K562 (cell line): ENCODE data around the gene CEACAM8. TPM values are rescaled to one million over a fixed set of nuclear protein-coding genes. Genes with fewer than 3 reads are reported as not detected.

Source experiments
- ATAC-seq: fragments of 200-7000 bp; cut with Tn5 transposase; 3 replicates; pipeline ENCODE4 v1.9.1; 2020; ENCODE audit warnings: moderate library complexity
- BruUV-seq: library from RNA; stranded (reverse); fragments of 400-500 nt; replicated peaks from 2 replicates; lab custom pipeline; 2021; lab: Mats Ljungman, UMichigan
- CTCF ChIA-PET: fragments of 300-600 bp; formaldehyde crosslinking; extraction: SDS; loops from one replicate; lab custom pipeline; 2021; ENCODE audit warnings: low intra/inter-chr PET ratio; lab: Yijun Ruan, JAX
- POLR2A ChIA-PET: fragments of 300-600, 350-650 bp; sonication (Branson Sonifier 250); formaldehyde crosslinking; extraction: SDS; loops from one replicate; lab custom pipeline; 2021; ENCODE audit warnings: antibody characterized with exemption, inconsistent platforms; lab: Yijun Ruan, JAX
- DNase-seq, 4 experiments: peaks; one replicate each; pipeline versions ENCODE4 v3.0.0 to v3.0.0-alpha.2; 2011 to 2018; ENCODE audit warnings: low spot score in 3 of 4, mixed read lengths in 3 of 4; ENCODE audit errors: extremely low read depth in 1 of 4
- FAIRE-seq: peaks from 2 replicates; lab custom pipeline; 2011; peaks lifted over from hg19 to GRCh38; lab: Jason Lieb, UNC
- H2AFZ ChIP-seq: 2 replicates; pipeline ENCODE4 v1.6.0; 2011; ENCODE audit warnings: low read depth, low read length, control low read depth, inconsistent platforms
- H3K27ac ChIP-seq: fragments of 200-600 bp; 3 replicates; pipeline ENCODE4 v1.8.0; 2011; ENCODE audit warnings: low read depth, mild to moderate bottlenecking, control low read depth, inconsistent platforms, low read length, moderate library complexity, mixed read lengths; ENCODE audit errors: extremely low read depth
- H3K27me3 ChIP-seq, 2 experiments: fragments of 300-600 bp in 1 of 2; 2 replicates in 1 of 2; 3 replicates in 1 of 2; pipeline versions ENCODE4 v1.6.0 to v1.8.0; 2011; ENCODE audit warnings: inconsistent platforms in 2 of 2, low read length in 2 of 2, mild to moderate bottlenecking in 1 of 2, mixed read lengths in 1 of 2, moderate library complexity in 1 of 2; ENCODE audit not compliant: control insufficient read depth in 2 of 2, insufficient read depth in 2 of 2
- H3K36me3 ChIP-seq: fragments of 300-600 bp; 3 replicates; pipeline ENCODE4 v1.8.0; 2011; ENCODE audit warnings: mild to moderate bottlenecking, low read length, inconsistent platforms; ENCODE audit not compliant: control insufficient read depth, insufficient read depth
- H3K4me1 ChIP-seq, 2 experiments: fragments of 200-600 bp in 1 of 2; replicated peaks in 1 of 2; 2 replicates in 1 of 2; 3 replicates in 1 of 2; pipeline versions ENCODE4 v1.5.1 to v1.8.0; 2011; ENCODE audit warnings: inconsistent platforms in 2 of 2, low read length in 2 of 2, mild to moderate bottlenecking in 1 of 2, mixed read lengths in 1 of 2, moderate library complexity in 1 of 2; ENCODE audit not compliant: control insufficient read depth in 2 of 2, insufficient read depth in 2 of 2
- H3K4me2 ChIP-seq: 2 replicates; pipeline ENCODE4 v1.6.1; 2011; ENCODE audit warnings: low read length, control low read depth, inconsistent platforms, mixed read lengths; ENCODE audit not compliant: insufficient read depth
- H3K4me3 ChIP-seq: fragments of 200-600 bp; sonication (generic), shearing (Covaris generic); 2 replicates; pipeline ENCODE4 v1.5.1; 2016; ENCODE audit warnings: control low read depth, inconsistent platforms
- H3K79me2 ChIP-seq: fragments of 200-600 bp; 3 replicates; pipeline ENCODE4 v1.8.0; 2011; ENCODE audit warnings: low read length, inconsistent platforms; ENCODE audit not compliant: control insufficient read depth, insufficient read depth
- H3K9ac ChIP-seq, 2 experiments: 2 replicates each; pipeline versions ENCODE4 v1.6.0 to v1.6.1; 2011; ENCODE audit warnings: low read depth in 2 of 2, low read length in 2 of 2, control low read depth in 1 of 2, inconsistent platforms in 1 of 2, mild to moderate bottlenecking in 1 of 2, mixed read lengths in 1 of 2; ENCODE audit not compliant: insufficient read depth in 1 of 2
- H3K9me1 ChIP-seq: one replicate; pipeline ENCODE4 v1.6.0; 2011; ENCODE audit warnings: inconsistent platforms, mild to moderate bottlenecking, low read length, moderate library complexity; ENCODE audit not compliant: control insufficient read depth, insufficient read depth
- H3K9me3 ChIP-seq: replicated peaks from 2 replicates; pipeline ENCODE4 v1.5.1; 2011; ENCODE audit warnings: low read depth, low read length, inconsistent platforms; ENCODE audit not compliant: control insufficient read depth, insufficient read depth
- H4K20me1 ChIP-seq: replicated peaks from 2 replicates; pipeline ENCODE4 v1.6.1; 2011; ENCODE audit warnings: low read length, inconsistent platforms, mixed read lengths; ENCODE audit not compliant: control insufficient read depth, insufficient read depth
- C11orf30 ChIP-seq: fragments of 450-650 bp; IDR thresholded peaks from 2 replicates; pipeline ENCODE4 v1.6.1; 2016; ENCODE audit warnings: low read depth, mild to moderate bottlenecking
- CBFA2T2 ChIP-seq: fragments of 450-650 bp; conservative IDR thresholded peaks from 2 replicates; pipeline ENCODE4 v1.6.1; 2017; ENCODE audit warnings: mild to moderate bottlenecking
- HNRNPLL ChIP-seq: fragments of 200-400 bp; formaldehyde crosslinking; IDR thresholded peaks from 2 replicates; pipeline ENCODE4 v1.6.1; 2017; ENCODE audit warnings: low read length, low read depth, mild to moderate bottlenecking; ENCODE audit not compliant: poor library complexity, severe bottlenecking
- MCM7 ChIP-seq, 2 experiments: fragments of 450-650 bp; IDR thresholded peaks; 2 replicates each; pipeline ENCODE4 v1.6.1; 2016 to 2018
- MEIS2 ChIP-seq: fragments of 450-650 bp; IDR thresholded peaks from 2 replicates; pipeline ENCODE4 v1.6.1; 2014; ENCODE audit warnings: mild to moderate bottlenecking; ENCODE audit not compliant: partially characterized antibody
- MYC ChIP-seq, 2 experiments: fragments of 250-450 bp in 1 of 2; sonication (Bioruptor Pico) in 1 of 2; IDR thresholded peaks; 2 replicates each; pipeline versions ENCODE4 v1.5.1 to v1.6.1; 2012 to 2021; ENCODE audit warnings: low read depth in 2 of 2, borderline replicate concordance in 1 of 2, improper control_type of control experiment in 1 of 2, low read length in 1 of 2, mild to moderate bottlenecking in 1 of 2, moderate library complexity in 1 of 2
- TFAP4 ChIP-seq: sonication (generic); formaldehyde crosslinking; IDR thresholded peaks from 2 replicates; pipeline ENCODE4 v1.8.0; 2022; ENCODE audit warnings: missing genetic modification reagents, mild to moderate bottlenecking, moderate library complexity, borderline replicate concordance
- ZBTB49 ChIP-seq: sonication (generic); formaldehyde crosslinking; IDR thresholded peaks from 2 replicates; pipeline ENCODE4 v1.8.0; 2022; ENCODE audit warnings: missing genetic modification reagents, mild to moderate bottlenecking, borderline replicate concordance
- ZFPM2 ChIP-seq: fragments of 250-450 bp; sonication (Bioruptor Pico); IDR thresholded peaks from 2 replicates; pipeline ENCODE4 v1.5.1; 2022; ENCODE audit warnings: mild to moderate bottlenecking
- ZNF146 ChIP-seq: IDR thresholded peaks from one replicate; pipeline ENCODE4 v1.6.1; 2018; ENCODE audit warnings: missing compliant biosample characterization; ENCODE audit not compliant: unreplicated experiment
- WGBS: fragments of 100-300 bp; shearing (Covaris generic); methylation state at CpG from one replicate; pipeline ENCODE4 v1.1.6; 2016; ENCODE audit warnings: low coverage, mixed read lengths; ENCODE audit not compliant: insufficient coverage; ENCODE audit errors: missing lambda C conversion rate; 5-methylcytosine and 5-hydroxymethylcytosine counted together
- in situ Hi-C: fragments of 300-500 bp; cut with MboI; formaldehyde crosslinking; loops from 4 replicates; pipeline ENCODE4 v1.15.0; 2018; ENCODE audit warnings: inconsistent platforms, mixed read lengths
- intact Hi-C: fragments of 100-400 bp; cut with micrococcal nuclease; formaldehyde crosslinking; loops from 2 replicates; pipeline ENCODE4 v1.14.2; 2022
- polyA plus RNA-seq, 8 experiments: library from polyadenylated mRNA; depleted of rRNA in 4 of 8; stranded (reverse) in 5 of 8; unstranded in 3 of 8; fragments of >200 nt; fragmentation: Nextera tagmentation in 2 of 8; fragmentation: Illumina TruSeq in 1 of 8; extraction: Ambion mirVana in 2 of 8; extraction: Trizol in 1 of 8; gene quantifications; 2 replicates each; pipeline versions ENCODE4 v1.2.1 to v1.2.3, GENCODE V29; 2011 to 2014; ENCODE audit warnings: inconsistent platforms in 1 of 8, missing spikeins in 1 of 8
- total RNA-seq, 7 experiments: library from RNA; depleted of rRNA in 6 of 7; stranded (reverse); fragments of >200 nt in 6 of 7; fragmentation: Illumina TruSeq in 2 of 7; extraction: Trizol in 2 of 7; gene quantifications; 2 replicates each; pipeline versions ENCODE4 v1.2.1 to v1.2.3, GENCODE V29; 2011 to 2021; ENCODE audit warnings: low replicate concordance in 1 of 7

CEACAM8 gene
- total and polyA plus RNA-seq, 9 of the 15 experiments (the other 6 are each of a cell fraction or from before 2014, with no cell fraction given), result not detected

- POLR2A ChIA-PET, result no interaction called here
- no peak for FAIRE-seq
- no peaks in the 10 kb centered on the region for H3K9me3 ChIP-seq
- H3K4me1 ChIP-seq, result no peaks in the 10 kb centered on the region
- no peaks in the 10 kb centered on the region for H3K36me3 ChIP-seq
- no peak for ATAC-seq
- TF ChIP-seq CBFA2T2 (no peak), MEIS2 (peak; percentile 42)
- H3K9ac ChIP-seq, result no peak overlapping the region
- no peak overlapping the region for H2AFZ ChIP-seq
- H3K4me3 ChIP-seq, result no peak overlapping the region
- no peaks in the 10 kb centered on the region for H3K79me2 ChIP-seq
- H3K9me1 ChIP-seq, result no peaks in the 10 kb centered on the region
- H4K20me1 ChIP-seq, result no peaks in the 10 kb centered on the region
- BruUV-seq, result no TSS peak
- DNase-seq, result no peak
- CTCF ChIA-PET, result no interaction called here
- intact Hi-C loops (no loop called here), in situ Hi-C loops (no loop called here)
- no peaks in the 10 kb centered on the region for H3K27me3 ChIP-seq
- H3K27ac ChIP-seq, result no peak overlapping the region
- no peak overlapping the region for H3K4me2 ChIP-seq
These were observed 34.5 kb upstream of the CEACAM8 start for GRCh38 chr19:42629191-42629590.

GRCh38 chr19:42628411-42629140, 33.9 kb upstream of the CEACAM8 start:
- no peaks in the 10 kb centered on the region for H3K9me1 ChIP-seq
- no peaks in the 10 kb centered on the region for H3K4me1 ChIP-seq
- H3K9ac ChIP-seq, result no peak overlapping the region
- H3K27ac ChIP-seq, result no peak overlapping the region
- in situ Hi-C loops (no loop called here), intact Hi-C loops (no loop called here)
- ATAC-seq (no peak), DNase-seq (no peak), FAIRE-seq (no peak)
- no peak for TF ChIP-seq ZNF146
- TF ChIP-seq HNRNPLL, result no peak
- no peak for TF ChIP-seq MCM7 (IDR thresholded peaks at IDR 0.05)
- no peak for TF ChIP-seq ZBTB49 (CRISPR knock-in tag)
- no peak for TF ChIP-seq TFAP4 (CRISPR knock-in tag)
- no peak for TF ChIP-seq MYC (IDR thresholded peaks at IDR 0.05; ENCODE audit: low read depth, low read length)
- TF ChIP-seq MYC (CRISPR knock-in tag; IDR thresholded peaks at IDR 0.05; ENCODE audit: borderline replicate concordance, low read depth), result no peak
- no peak for TF ChIP-seq ZFPM2 (CRISPR knock-in tag)
- no peak for TF ChIP-seq C11orf30
- no peak overlapping the region for H3K4me2 ChIP-seq
- H3K27me3 ChIP-seq, result no peaks in the 10 kb centered on the region
- ChIA-PET CTCF (no interaction called here), POLR2A (no interaction called here)
- H3K9me3 ChIP-seq, result no peaks in the 10 kb centered on the region
- no peak overlapping the region for H2AFZ ChIP-seq
- H4K20me1 ChIP-seq, result no peaks in the 10 kb centered on the region
- no peaks in the 10 kb centered on the region for H3K79me2 ChIP-seq
- H3K4me3 ChIP-seq, result no peak overlapping the region
- 0% methylated on average over 2 of the region's 2 CpGs for WGBS
- BruUV-seq, result no TSS peak
- no peaks in the 10 kb centered on the region for H3K36me3 ChIP-seq
